Measurements from ENCODE around the gene CDH4. TPM values are rescaled to one million over a fixed set of nuclear protein-coding genes. Genes with fewer than 3 reads are reported as not detected.

The CDH4 gene
- total and polyA plus RNA-seq, 2 donors (not counting 3 experiments of a cell fraction or from before 2014, with no cell fraction given): 0.17 to 0.51 TPM

DNA sequence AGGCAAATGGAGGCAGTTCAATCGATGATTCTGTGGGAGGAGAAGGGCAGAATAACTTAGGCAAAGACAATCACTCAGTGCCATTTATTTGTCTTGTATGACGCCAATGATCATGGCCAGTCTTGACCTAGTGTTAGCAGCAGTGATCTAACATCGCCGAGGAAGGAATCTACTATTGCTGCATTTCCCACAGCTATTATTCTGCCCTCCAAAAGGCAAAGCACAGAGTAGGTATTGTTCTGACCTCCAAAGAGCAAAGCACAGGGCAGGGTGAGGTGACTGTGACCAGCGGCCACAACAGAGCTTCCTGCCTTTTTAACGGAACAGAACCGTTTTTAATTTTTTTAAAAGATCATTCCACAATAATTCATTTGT is 235.9 kb downstream of the CDH4 start:
- Histone ChIP-seq H3K9me1 (replicated peaks; ENCODE audit: control insufficient read depth, extremely low read depth, insufficient read depth, low read length) (no peaks in the 10 kb centered on the region), H4K20me1 (replicated peaks; ENCODE audit: control insufficient read depth, extremely low read depth, insufficient read depth, low read length) (no peaks in the 10 kb centered on the region), H3K27ac (ENCODE audit: insufficient read depth, low read depth, low read length) (no peak overlapping the region), H3K9ac (replicated peaks; ENCODE audit: extremely low read depth, insufficient read depth, low read length) (no peak overlapping the region), H3K36me3 (ENCODE audit: control insufficient read depth in 2 of 2, extremely low read depth in 1 of 2, insufficient read depth in 2 of 2, low read length in 2 of 2) (no peaks in the 10 kb centered on the region), H3K79me2 (ENCODE audit: control insufficient read depth, insufficient read depth, low read length) (no peaks in the 10 kb centered on the region), H3K4me1 (ENCODE audit: control insufficient read depth, extremely low read depth, insufficient read depth, low read length) (no peaks in the 10 kb centered on the region), H3K4me2 (ENCODE audit: insufficient read depth, low read length) (no peak overlapping the region), H2AFZ (ENCODE audit: low read depth, low read length) (no peak overlapping the region), H3K4me3 (replicated peaks in 1 of 3; ENCODE audit: insufficient read depth in 1 of 3, low read depth in 1 of 3, low read length in 3 of 3) (no peak overlapping the region), H3K9me3 (replicated peaks; ENCODE audit: control insufficient read depth, insufficient read depth, low read length) (peaks cover 10% of the 10 kb centered on the region), H3K27me3 (ENCODE audit: control insufficient read depth in 2 of 2, insufficient read depth in 2 of 2, low read length in 2 of 2) (no peaks in the 10 kb centered on the region)
- dilution Hi-C loops (cut with MboI; ENCODE audit: extremely low pct_ligation_motif_present, low sequenced_read_pairs) (no loop called here), intact Hi-C loops (cut with micrococcal nuclease) (no loop called here)
- CTCF ChIA-PET: no interaction called here
- DNase-seq (ENCODE audit: low read depth, low spot score) (no peak), FAIRE-seq (no peak)
- no TSS peak for BruUV-seq (replicated peaks)
- POLR2A ChIA-PET: no interaction called here
- TF ChIP-seq POLR2AphosphoS5 (IDR thresholded peaks at IDR 0.05; ENCODE audit: insufficient read depth, low read depth, low read length): no peak
- TF ChIP-seq, protein P1, sequence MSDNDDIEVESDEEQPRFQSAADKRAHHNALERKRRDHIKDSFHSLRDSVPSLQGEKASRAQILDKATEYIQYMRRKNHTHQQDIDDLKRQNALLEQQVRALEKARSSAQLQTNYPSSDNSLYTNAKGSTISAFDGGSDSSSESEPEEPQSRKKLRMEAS (IDR thresholded peaks at IDR 0.05; ENCODE audit: insufficient read depth, insufficient read length): no peak
- TF ChIP-seq CTCF (IDR thresholded peaks at IDR 0.05; ENCODE audit: extremely low read depth in 1 of 2, insufficient read depth in 1 of 2, low read depth in 1 of 2, low read length in 2 of 2): no peak
- no peak for TF ChIP-seq JUN (IDR thresholded peaks at IDR 0.05; ENCODE audit: borderline replicate concordance, insufficient read depth, insufficient read length, low read depth)
- no peak for TF ChIP-seq EZH2 (IDR thresholded peaks at IDR 0.05; ENCODE audit: borderline replicate concordance, low read depth, low read length, severe bottlenecking)
- no peak for TF ChIP-seq MYC (IDR thresholded peaks at IDR 0.05; ENCODE audit: low read depth, low read length)
- TF ChIP-seq POLR2A (IDR thresholded peaks at IDR 0.05; ENCODE audit: low read depth, low read length): no peak
- TF ChIP-seq FOS (IDR thresholded peaks at IDR 0.05; ENCODE audit: borderline replicate concordance, insufficient read depth, low read length): no peak
- no peak for TF ChIP-seq GATA2 (IDR thresholded peaks at IDR 0.05; ENCODE audit: insufficient read depth, insufficient read length, low read depth, low read length)

Measured in endothelial cell of umbilical vein (primary cell).